Spleen (tissue), 7 donors: ENCODE data around the gene JAML.

Experiments used
- CTCF ChIP-seq, 11 experiments: fragments of 200-600 bp in 7 of 11; fragments of 450-650 bp in 4 of 11; sonication (generic) in 4 of 11; IDR thresholded peaks in 8 of 11; conservative IDR thresholded peaks in 3 of 11; 1 replicate in 7 of 11; 2 replicates in 4 of 11; pipeline versions ENCODE4 v1.4.0 to v1.8.0; 2016 to 2021; ENCODE audit warnings: antibody characterized with exemption in 11 of 11, inconsistent platforms in 4 of 11, mild to moderate bottlenecking in 1 of 11
- POLR2A ChIP-seq, 3 donors: fragments of 450-650 bp; IDR thresholded peaks; one replicate each; pipeline ENCODE4 v1.5.1; 2017; ENCODE audit warnings: antibody characterized with exemption in 3 of 3, mild to moderate bottlenecking in 1 of 3
- POLR2AphosphoS5 ChIP-seq, 3 donors: sonication (generic); formaldehyde crosslinking; IDR thresholded peaks; one replicate each; pipeline ENCODE4 v1.5.1; 2017; ENCODE audit warnings: antibody characterized with exemption in 3 of 3
- donor health status: DM: no; HTN: no; CAD: no; lungs with moderate emphysema.
- donor health status: DM: no; HTN: no; CAD: no.
- donor health status: DM: no; HTN: no; CAD: no.

- no peak for TF ChIP-seq CTCF (IDR thresholded peaks at IDR 0.05 in 8 of 11, conservative IDR thresholded peaks at IDR 0.05 in 3 of 11)
- no peak for TF ChIP-seq POLR2AphosphoS5 (IDR thresholded peaks at IDR 0.05)
- no peak for TF ChIP-seq POLR2A (IDR thresholded peaks at IDR 0.05)
Measured at GRCh38 chr11:118199135-118199534, 25.7 kb downstream of the JAML start.
